Naive thymus-derived CD8-positive, alpha-beta T cell (primary cell): ENCODE measurements around the gene GFOD2. TPM values are rescaled to one million over a fixed set of nuclear protein-coding genes. Genes with fewer than 3 reads are reported as not detected.

Experiments used
- ATAC-seq, 2 donors: fragments of 150-1000 bp; cut with Tn5 transposase in 1 of 2; sonication (Bioruptor Pico), chemical (Tn5 transposase) in 1 of 2; 1 replicate in 1 of 2; 2 replicates in 1 of 2; pipeline ENCODE4 v1.10.0; 2021; ENCODE audit warnings: mild to moderate bottlenecking in 2 of 2, moderate library complexity in 2 of 2
- POLR2A ChIA-PET: fragments of 350-600 bp; sonication (Branson Sonifier 250); formaldehyde crosslinking; loops from one replicate; lab custom pipeline; 2021; ENCODE audit warnings: antibody characterized with exemption; lab: Charles Lee
- DNase-seq, 10 donors: peaks; one replicate each; pipeline versions ENCODE4 v3.0.0 to v3.0.0-alpha.2; 2020 to 2022
- H3K27ac Mint-ChIP-seq, 10 donors: one replicate each; pipeline ENCODE4 v1.8.0; 2020 to 2022; ENCODE audit warnings: mild to moderate bottlenecking in 10 of 10, mixed read lengths in 10 of 10, moderate library complexity in 4 of 10, inconsistent platforms in 1 of 10
- H3K27me3 Mint-ChIP-seq, 5 donors: one replicate each; pipeline ENCODE4 v1.8.0; 2021 to 2022; ENCODE audit warnings: mixed read lengths in 5 of 5
- H3K36me3 Mint-ChIP-seq, 3 donors: one replicate each; pipeline ENCODE4 v1.8.0; 2020 to 2022; ENCODE audit warnings: mixed read lengths in 3 of 3, mild to moderate bottlenecking in 2 of 3, inconsistent platforms in 1 of 3
- H3K4me1 Mint-ChIP-seq, 4 donors: one replicate each; pipeline ENCODE4 v1.8.0; 2021 to 2022; ENCODE audit warnings: mixed read lengths in 4 of 4
- H3K4me3 Mint-ChIP-seq, 10 donors: one replicate each; pipeline ENCODE4 v1.8.0; 2020 to 2022; ENCODE audit warnings: mild to moderate bottlenecking in 10 of 10, mixed read lengths in 10 of 10, moderate library complexity in 6 of 10, inconsistent platforms in 1 of 10
- H3K9me3 Mint-ChIP-seq, 9 donors: one replicate each; pipeline ENCODE4 v1.8.0; 2020 to 2022; ENCODE audit warnings: mixed read lengths in 9 of 9, mild to moderate bottlenecking in 3 of 9, inconsistent platforms in 1 of 9, moderate library complexity in 1 of 9
- polyA plus RNA-seq, 3 donors: library from polyadenylated mRNA; unstranded; fragments of 300-500 nt; fragmentation: Illumina TruSeq; gene quantifications; one replicate each; pipeline ENCODE4 v1.2.3, GENCODE V29; 2021
- total RNA-seq, 8 experiments: library from RNA in 2 of 8; stranded (reverse) in 2 of 8; gene quantifications; one replicate each; pipeline ENCODE4 v1.2.3 and lab custom pipeline; 2021 to 2026

The GFOD2 gene
- total and polyA plus RNA-seq, 5 experiments from 2014 or later, result 6.0 to 13.0 (median 10.9) TPM

DNA sequence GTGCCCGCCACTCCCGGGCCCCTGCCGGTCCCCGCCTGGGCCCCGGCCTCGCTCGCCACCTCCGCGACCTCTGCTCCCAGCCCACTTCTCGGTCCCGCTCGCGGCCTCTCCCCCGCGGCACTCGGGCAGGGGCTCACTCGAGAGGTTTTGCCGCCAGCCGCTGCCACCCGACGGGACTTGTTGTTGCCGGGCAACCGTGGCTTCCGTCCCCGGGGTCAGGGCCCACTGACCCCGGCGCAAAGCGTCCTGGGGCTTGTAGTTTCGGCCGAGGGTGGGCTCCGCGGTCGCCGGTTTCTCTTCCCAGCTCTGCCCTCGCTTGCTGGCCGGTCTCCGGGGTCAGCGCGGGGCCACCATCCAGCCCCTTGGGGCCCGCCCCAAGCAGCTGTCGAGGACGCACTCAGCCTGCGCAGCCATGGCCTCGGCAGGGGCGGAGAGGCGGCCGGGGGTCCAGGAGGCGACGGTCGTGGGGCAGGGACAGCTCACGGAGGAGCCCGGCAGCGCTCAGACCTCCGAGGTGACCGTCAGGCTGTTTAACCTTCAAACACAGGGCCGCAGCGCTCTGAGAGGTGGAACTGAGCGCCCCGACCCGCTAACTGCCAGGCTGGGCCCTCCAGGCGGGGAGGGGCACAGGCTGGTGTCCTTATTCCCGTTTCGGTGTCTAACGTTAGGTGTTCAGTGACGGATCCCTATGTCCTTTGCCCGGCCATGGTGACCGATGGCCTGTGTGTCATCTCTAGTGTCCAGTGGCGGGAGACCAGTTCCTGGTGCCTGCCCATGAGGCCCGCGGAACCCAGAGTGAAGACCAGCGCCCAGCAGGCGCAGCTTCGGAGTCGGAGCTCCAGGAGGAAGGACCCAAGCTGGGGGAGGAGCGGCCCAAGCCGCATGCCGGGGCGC is 52.3 kb downstream of the GFOD2 start, which contains the start of the genes C16orf86 and ENKD1:
Gene C16orf86 (plus strand): TSS at position 256 of the 894 bp plus-strand sequence. CDS start 157 bp downstream, at position 413.
Gene ENKD1 (minus strand): TSS at position 192 of the 894 bp plus-strand sequence. CDS start 308 bp downstream, outside the sequence.
- Mint-ChIP-seq H3K9me3 (no peaks in the 10 kb centered on the region), H3K4me1 (peaks cover 6 to 30% (median 25%) of the 10 kb centered on the region in 4 donors), H3K27ac (peak within 1 kb of the TSS in 9 of 10 donors; percentile 29 to 93 (median 83)), H3K27me3 (no peaks in the 10 kb centered on the region), H3K36me3 (no peaks in the 10 kb centered on the region), H3K4me3 (peak within 1 kb of the TSS; percentile 74 to 95 (median 86))
- peak; percentile 70 to 92 (median 78) for DNase-seq
- POLR2A ChIA-PET, result interaction anchor here (1.0 to 6.6 kb wide), 12 partner anchors 22 to 268 kb away, joined by 3 to 41 read pairs (median 10); partner anchors contain the start of genes ATP6V0D1, CARMIL2, CTCF and GFOD2
- ATAC-seq, result peak; percentile 67 to 69

DNA sequence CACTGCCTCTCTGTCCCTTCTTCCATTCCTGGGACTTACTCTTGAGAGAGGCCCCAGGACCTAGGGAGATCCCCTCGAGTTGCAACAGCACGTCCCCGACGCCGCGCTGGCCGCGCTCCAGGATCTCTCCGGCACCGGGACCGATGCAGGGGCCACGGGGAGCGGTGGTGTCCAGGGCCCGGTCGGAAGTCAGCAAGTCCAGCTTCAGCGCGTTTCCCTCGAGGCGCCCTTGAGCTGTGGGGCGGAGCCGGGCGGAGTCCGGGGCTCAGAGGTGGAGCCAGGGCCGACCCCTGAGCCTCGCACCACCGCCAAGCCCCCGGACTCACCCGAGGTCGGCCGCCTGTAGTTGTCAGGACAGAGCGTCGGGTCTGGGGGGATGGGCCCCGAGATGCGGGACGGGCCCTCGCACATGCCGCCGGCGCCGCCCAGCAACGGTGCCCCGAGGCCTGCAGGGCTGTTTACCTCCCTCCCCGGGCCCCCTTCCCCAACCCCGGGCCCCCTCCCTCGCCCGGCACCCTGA is 53.0 kb downstream of the GFOD2 start:
- H3K9me3 Mint-ChIP-seq, result no peaks in the 10 kb centered on the region
- ATAC-seq, result peak; percentile 0 to 13
- POLR2A ChIA-PET, result interaction anchor here (1.2 to 6.6 kb wide), 10 partner anchors 21 to 144 kb away, joined by 3 to 41 read pairs (median 14); partner anchors contain the start of genes CARMIL2, CTCF and RIPOR1
- peaks cover 10 to 37% (median 30%) of the 10 kb centered on the region in 4 donors for H3K4me1 Mint-ChIP-seq
- H3K27me3 Mint-ChIP-seq, result no peaks in the 10 kb centered on the region
- H3K27ac Mint-ChIP-seq, result peak overlapping the region in 8 of 10 donors; percentile 69 to 88 (median 76)
- H3K36me3 Mint-ChIP-seq, result no peaks in the 10 kb centered on the region
- H3K4me3 Mint-ChIP-seq, result peak overlapping the region; percentile 49 to 92 (median 70)
- peak in 2 of 10 donors; percentile 17 to 53 for DNase-seq

DNA sequence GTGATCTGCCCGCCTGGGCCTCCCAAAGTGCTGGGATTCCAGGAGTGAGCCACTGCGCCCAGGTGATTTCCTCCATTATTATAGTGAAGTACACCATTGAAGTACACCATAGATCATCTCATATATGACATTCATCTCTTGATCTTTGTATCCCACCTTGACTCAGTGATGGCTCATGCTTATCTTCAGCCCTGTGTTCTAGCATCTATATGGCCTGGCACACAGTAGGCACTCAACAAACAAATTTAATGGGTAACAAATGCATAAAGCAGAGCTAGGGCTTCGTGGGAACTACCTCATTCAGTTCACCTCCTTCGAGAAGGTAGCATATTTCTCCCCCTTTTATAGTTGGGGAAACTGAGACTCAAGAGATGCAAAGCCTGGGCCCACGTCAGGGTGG is 53.5 kb downstream of the GFOD2 start:
- peak overlapping the region in 8 of 10 donors; percentile 6 to 81 (median 72) for H3K27ac Mint-ChIP-seq
- H3K4me3 Mint-ChIP-seq, result peak overlapping the region; percentile 3 to 92 (median 67)
- ATAC-seq (no peak), DNase-seq (no peak)
- H3K36me3 Mint-ChIP-seq, result no peaks in the 10 kb centered on the region
- POLR2A ChIA-PET, result interaction anchor here (1.2 to 6.6 kb wide), 7 partner anchors 20 to 144 kb away, joined by 3 to 41 read pairs (median 12); partner anchors contain the start of genes CARMIL2, CTCF and RIPOR1
- no peaks in the 10 kb centered on the region for H3K27me3 Mint-ChIP-seq
- no peaks in the 10 kb centered on the region for H3K9me3 Mint-ChIP-seq
- H3K4me1 Mint-ChIP-seq, result peaks cover 10 to 40% (median 31%) of the 10 kb centered on the region in 4 donors

DNA sequence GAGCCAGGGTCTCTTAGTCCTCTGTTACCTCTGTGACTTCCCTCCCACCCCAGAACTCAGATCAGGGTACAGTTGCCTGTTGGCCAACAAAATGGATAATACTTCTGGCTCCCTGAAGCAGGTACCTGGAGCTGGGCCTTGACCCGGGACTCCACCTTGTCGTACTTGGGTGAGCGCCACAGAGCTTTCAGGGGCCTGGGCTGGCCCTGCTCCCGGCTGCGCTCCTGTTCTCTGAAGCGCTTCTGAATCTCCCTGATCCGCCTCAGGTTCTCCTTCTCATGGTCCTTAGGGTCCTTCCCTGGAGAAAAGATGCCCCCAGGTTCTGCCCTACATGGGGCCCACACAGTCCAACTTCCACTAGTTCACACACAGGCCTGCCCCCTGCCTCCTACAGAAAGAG is 54.2 kb downstream of the GFOD2 start:
- H3K9me3 Mint-ChIP-seq, result no peaks in the 10 kb centered on the region
- H3K4me1 Mint-ChIP-seq, result peaks cover 10 to 40% (median 32%) of the 10 kb centered on the region in 4 donors
- no peaks in the 10 kb centered on the region for H3K36me3 Mint-ChIP-seq
- H3K4me3 Mint-ChIP-seq, result peak overlapping the region in 8 of 10 donors; percentile 6 to 78 (median 50)
- no peaks in the 10 kb centered on the region for H3K27me3 Mint-ChIP-seq
- H3K27ac Mint-ChIP-seq, result peak overlapping the region in 5 of 10 donors; percentile 64 to 88 (median 66)
- POLR2A ChIA-PET, result interaction anchor here (1.3 to 6.6 kb wide), 5 partner anchors 19 to 143 kb away, joined by 3 to 41 read pairs (median 8); partner anchors contain the start of genes CARMIL2 and CTCF
- peak in 1 of 10 donors; percentile 36 for DNase-seq
- no peak for ATAC-seq

DNA sequence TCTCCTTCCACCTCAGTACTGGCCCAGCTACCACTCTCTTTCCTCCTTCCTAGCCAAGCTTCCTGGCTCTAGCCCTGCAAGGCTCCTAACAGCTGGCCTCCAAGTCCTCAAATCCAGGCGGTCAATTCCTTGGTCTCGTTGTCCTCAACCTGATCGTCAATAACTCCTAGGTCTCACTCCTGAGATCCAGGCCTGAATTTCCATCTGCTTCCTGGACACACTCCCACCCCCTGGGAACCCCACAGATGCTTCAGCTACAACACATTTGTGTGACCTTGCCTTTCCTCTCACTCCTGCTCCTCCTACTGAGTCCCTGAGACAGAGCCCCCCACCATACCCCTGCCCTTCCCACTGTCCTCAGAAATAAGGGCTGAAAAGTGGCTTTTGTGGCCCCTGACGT is 54.9 kb downstream of the GFOD2 start:
- ATAC-seq (no peak), DNase-seq (no peak)
- H3K36me3 Mint-ChIP-seq, result no peaks in the 10 kb centered on the region
- peak overlapping the region in 8 of 10 donors; percentile 20 to 88 (median 68) for H3K27ac Mint-ChIP-seq
- H3K4me1 Mint-ChIP-seq, result peaks cover 8 to 46% (median 35%) of the 10 kb centered on the region in 4 donors
- peak overlapping the region in 5 of 10 donors; percentile 3 to 78 (median 44) for H3K4me3 Mint-ChIP-seq
- no peaks in the 10 kb centered on the region for H3K27me3 Mint-ChIP-seq
- H3K9me3 Mint-ChIP-seq, result no peaks in the 10 kb centered on the region
- POLR2A ChIA-PET, result interaction anchor here (1.8 to 3.8 kb wide), 3 partner anchors 19 to 126 kb away, joined by 4 to 19 read pairs (median 8); partner anchors contain the start of genes CARMIL2 and CTCF

DNA sequence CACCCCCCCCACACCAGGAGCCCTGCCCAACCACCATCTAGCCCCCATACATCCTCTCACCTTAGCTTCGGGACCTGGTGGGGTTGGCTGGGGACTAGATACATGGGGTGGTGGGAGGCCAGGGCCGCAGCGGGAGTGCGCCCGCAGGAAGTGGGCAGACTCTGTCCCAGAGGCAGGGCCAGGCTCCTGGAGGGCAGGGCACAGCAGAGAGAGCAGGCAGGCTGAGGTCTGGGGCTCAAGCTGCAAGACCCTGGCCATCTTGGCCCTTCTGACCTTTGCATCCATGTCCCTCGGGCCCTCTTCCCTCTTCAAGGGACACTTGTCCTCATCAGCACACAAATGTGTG is 55.3 kb downstream of the GFOD2 start:
- H3K4me3 Mint-ChIP-seq, result peak overlapping the region in 2 of 10 donors; percentile 56 to 58
- H3K9me3 Mint-ChIP-seq, result no peaks in the 10 kb centered on the region
- peaks cover 8 to 50% (median 37%) of the 10 kb centered on the region in 4 donors for H3K4me1 Mint-ChIP-seq
- peak overlapping the region in 6 of 10 donors; percentile 12 to 84 (median 65) for H3K27ac Mint-ChIP-seq
- DNase-seq (no peak), ATAC-seq (no peak)
- POLR2A ChIA-PET, result interaction anchor here (2.5 to 3.8 kb wide), 2 partner anchors 18 to 102 kb away, joined by 8 to 19 read pairs; partner anchors contain the start of genes CARMIL2 and CTCF
- H3K36me3 Mint-ChIP-seq, result no peaks in the 10 kb centered on the region
- no peaks in the 10 kb centered on the region for H3K27me3 Mint-ChIP-seq

DNA sequence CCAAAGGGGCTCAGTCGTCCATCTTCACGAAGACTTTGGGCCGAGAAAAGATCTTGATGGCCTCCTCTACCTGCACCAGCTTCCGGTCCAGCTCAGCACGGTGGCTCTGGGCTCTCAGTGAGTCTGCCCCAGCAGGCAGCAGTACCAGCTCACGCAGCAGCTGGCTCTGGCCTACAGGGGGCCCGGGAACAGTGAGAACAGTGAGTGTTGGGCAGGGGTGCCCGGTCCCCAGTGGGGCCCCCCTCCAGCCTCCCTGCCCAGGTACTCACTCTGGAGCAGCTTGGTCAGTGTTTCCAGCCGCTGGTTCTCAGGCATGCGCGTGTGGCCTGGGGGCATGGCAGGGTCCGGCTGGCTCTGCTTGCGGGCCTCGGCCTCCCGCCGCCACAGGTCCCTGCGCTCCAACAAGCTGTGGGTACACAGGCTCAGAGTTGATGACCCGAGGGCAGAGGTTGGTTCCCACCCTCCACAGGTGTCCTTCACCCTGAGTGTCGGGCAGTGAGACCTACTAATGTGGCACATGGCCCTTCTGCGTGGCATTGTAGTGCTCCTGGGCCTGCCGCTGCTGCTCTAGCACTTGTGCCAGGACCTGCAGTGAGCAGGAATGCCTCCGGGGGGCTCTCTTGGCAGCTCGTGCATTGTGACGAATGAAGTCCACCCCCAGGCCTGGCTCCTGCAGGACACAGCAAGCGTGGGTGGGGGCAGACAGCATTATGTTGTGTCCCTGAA is 55.8 kb downstream of the GFOD2 start:
- Mint-ChIP-seq H3K27ac (peak overlapping the region in 6 of 10 donors; percentile 12 to 73 (median 52)), H3K27me3 (no peaks in the 10 kb centered on the region), H3K4me3 (peak overlapping the region in 1 of 10 donors; percentile 10), H3K4me1 (peaks cover 8 to 53% (median 38%) of the 10 kb centered on the region in 4 donors), H3K9me3 (no peaks in the 10 kb centered on the region), H3K36me3 (no peaks in the 10 kb centered on the region)
- ATAC-seq (no peak), DNase-seq (peak in 3 of 10 donors; percentile 19 to 67 (median 28))
- POLR2A ChIA-PET, result interaction anchor here (1.0 to 3.8 kb wide), 4 partner anchors 18 to 417 kb away, joined by 3 to 19 read pairs (median 6); partner anchors contain the start of genes CARMIL2 and CTCF

DNA sequence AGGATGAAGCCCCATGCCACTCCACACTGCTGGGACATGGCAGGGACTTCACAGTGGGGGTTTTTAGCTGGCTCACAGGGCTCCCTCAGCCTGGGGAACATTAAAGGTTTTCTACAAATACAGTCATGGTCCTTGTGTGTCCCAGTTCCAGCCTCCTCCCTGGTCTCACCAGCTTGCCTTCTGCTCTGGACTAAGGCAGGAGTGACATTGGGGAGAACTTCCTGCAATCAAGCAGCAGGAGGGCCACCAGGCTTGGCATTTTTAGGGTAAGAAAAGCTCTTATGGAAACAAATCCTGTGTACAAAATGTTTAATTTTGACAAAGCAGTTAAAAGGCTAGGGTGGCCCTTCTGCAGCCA is 56.5 kb downstream of the GFOD2 start:
- POLR2A ChIA-PET, result interaction anchor here (1.0 to 3.8 kb wide), 4 partner anchors 17 to 417 kb away, joined by 3 to 19 read pairs (median 6); partner anchors contain the start of genes CARMIL2 and CTCF
- Mint-ChIP-seq H3K9me3 (no peaks in the 10 kb centered on the region), H3K36me3 (peaks cover 0 to 4% (median 0%) of the 10 kb centered on the region in 3 donors), H3K4me3 (peak overlapping the region in 1 of 10 donors; percentile 10), H3K27me3 (no peaks in the 10 kb centered on the region), H3K4me1 (peaks cover 6 to 53% (median 35%) of the 10 kb centered on the region in 4 donors), H3K27ac (peak overlapping the region in 5 of 10 donors; percentile 33 to 96 (median 65))
- DNase-seq, result no peak
- ATAC-seq, result no peak

DNA sequence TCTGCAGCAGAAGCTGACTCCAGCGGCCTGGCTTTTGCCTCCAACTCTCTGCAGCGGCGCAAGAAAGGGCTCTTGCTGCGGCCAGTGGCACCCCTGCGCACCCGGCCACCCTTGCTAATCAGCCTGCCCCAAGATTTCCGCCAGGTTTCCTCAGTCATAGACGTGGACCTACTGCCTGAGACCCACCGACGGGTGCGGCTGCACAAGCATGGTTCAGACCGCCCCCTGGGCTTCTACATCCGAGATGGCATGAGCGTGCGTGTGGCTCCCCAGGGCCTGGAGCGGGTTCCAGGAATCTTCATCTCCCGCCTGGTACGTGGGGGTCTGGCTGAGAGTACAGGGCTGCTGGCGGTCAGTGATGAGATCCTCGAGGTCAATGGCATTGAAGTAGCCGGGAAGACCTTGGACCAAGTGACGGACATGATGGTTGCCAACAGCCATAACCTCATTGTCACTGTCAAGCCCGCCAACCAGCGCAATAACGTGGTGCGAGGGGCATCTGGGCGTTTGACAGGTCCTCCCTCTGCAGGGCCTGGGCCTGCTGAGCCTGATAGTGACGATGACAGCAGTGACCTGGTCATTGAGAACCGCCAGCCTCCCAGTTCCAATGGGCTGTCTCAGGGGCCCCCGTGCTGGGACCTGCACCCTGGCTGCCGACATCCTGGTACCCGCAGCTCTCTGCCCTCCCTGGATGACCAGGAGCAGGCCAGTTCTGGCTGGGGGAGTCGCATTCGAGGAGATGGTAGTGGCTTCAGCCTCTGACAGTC is 57.0 kb downstream of the GFOD2 start:
- no peaks in the 10 kb centered on the region for H3K9me3 Mint-ChIP-seq
- H3K4me1 Mint-ChIP-seq, result peaks cover 6 to 50% (median 31%) of the 10 kb centered on the region in 4 donors
- H3K27me3 Mint-ChIP-seq, result no peaks in the 10 kb centered on the region
- H3K4me3 Mint-ChIP-seq, result peak overlapping the region; percentile 78 to 97 (median 92)
- POLR2A ChIA-PET, result interaction anchor here (0.9 to 6.6 kb wide), 6 partner anchors 16 to 418 kb away, joined by 3 to 82 read pairs (median 4); partner anchors contain the start of genes CARMIL2 and CTCF
- peak in 1 of 10 donors; percentile 65 for DNase-seq
- H3K36me3 Mint-ChIP-seq, result peaks cover 0 to 4% (median 0%) of the 10 kb centered on the region in 3 donors
- peak overlapping the region in 8 of 10 donors; percentile 91 to 97 (median 96) for H3K27ac Mint-ChIP-seq
- ATAC-seq, result no peak

DNA sequence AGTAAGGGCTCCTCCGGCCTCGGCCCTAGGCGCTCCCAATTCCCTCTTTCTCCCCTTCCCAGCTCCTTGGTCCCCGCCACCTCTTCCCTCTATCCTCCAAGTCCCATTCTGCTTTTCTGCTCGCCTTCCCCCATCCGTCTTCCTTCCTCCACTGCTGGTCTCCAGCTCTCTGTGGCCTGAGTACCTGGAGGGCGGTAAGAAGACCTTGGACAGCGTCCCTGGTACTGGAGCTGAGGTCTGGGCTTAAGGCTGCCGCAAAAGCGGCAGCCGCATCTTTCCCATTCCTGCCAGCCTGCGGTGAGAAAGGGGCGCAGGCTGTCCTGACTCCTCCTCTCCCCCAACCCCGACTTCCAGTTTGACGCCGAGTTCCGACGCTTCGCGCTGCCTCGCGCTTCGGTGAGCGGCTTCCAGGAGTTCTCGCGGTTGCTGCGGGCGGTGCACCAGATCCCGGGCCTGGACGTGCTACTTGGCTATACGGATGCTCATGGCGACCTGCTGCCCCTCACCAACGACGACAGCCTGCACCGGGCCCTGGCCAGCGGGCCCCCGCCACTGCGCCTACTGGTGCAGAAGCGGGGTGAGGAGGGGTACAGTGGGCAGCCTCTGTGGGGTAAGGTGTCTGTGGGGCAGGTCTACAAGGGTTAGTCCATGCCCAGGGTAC is 57.9 kb downstream of the GFOD2 start:
- peak in 2 of 10 donors; percentile 37 to 66 for DNase-seq
- Mint-ChIP-seq H3K4me1 (peaks cover 6 to 43% (median 27%) of the 10 kb centered on the region in 4 donors), H3K4me3 (peak overlapping the region; percentile 78 to 97 (median 92)), H3K36me3 (peaks cover 0 to 5% (median 0%) of the 10 kb centered on the region in 3 donors), H3K9me3 (no peaks in the 10 kb centered on the region), H3K27ac (peak overlapping the region; percentile 80 to 97 (median 96)), H3K27me3 (no peaks in the 10 kb centered on the region)
- ATAC-seq, result peak; percentile 3 to 7
- POLR2A ChIA-PET, result interaction anchor here (0.6 to 6.6 kb wide), 10 partner anchors 15 to 168 kb away, joined by 3 to 82 read pairs (median 5); partner anchors contain the start of genes CARMIL2, CTCF, GFOD2 and RANBP10
